Measurements from ENCODE around the gene ZP3.
"Not testable (repeated sequence)": the region's sequence is repeated elsewhere in the genome, so short reads cannot be mapped to it uniquely, and the experiment has no call there.

The ZP3 gene

GRCh38 chr7:76424413-76425111 lies at the start of gene ZP3:
Gene ZP3, plus strand, starts transcription at chr7:76424950. Its CDS starts 15 bp downstream, at chr7:76424965.
- DNase-seq = peak; percentile 33

DNA sequence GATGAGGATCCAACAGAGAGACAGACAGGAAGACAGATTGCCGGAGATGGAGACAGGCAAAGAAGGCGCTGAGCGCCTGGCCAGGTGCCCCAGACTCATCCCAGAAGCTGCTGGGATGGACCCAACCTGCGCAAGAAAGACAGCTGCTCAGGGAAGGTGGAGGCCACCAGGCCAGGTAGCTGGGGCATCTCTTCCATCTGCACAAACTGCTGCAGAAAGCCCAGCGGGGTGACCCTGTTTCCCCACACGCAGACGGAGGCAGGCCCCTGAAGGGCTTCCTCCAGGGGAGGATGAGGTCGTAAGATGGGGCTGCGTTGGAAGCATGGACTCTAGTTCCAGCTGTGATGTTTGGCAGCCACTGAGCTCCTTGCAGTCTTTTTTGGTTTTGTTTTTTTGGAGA lies 49.5 kb upstream of the ZP3 start:
- no peak for DNase-seq

GRCh38 chr7:76377186-76377918 lies 47.4 kb upstream of the ZP3 start:
- no peak for DNase-seq

DNA sequence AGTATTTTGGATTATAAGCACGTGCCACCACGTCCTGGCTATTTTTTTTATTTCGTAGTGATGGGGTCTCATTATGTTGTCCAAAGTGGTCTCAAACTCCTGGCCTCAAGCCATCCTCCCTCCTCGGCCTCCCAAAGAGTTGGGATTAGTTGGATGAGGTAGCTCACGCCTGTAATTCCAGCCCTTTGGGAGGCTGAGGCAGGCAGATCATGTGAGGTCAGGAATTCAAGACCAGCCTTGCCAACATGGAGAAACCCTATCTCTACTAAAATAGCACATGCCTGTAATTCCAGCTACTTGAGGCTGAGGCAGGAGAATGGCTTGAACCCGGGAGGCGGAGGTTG lies 44.2 kb upstream of the ZP3 start:
- no peak for DNase-seq

DNA sequence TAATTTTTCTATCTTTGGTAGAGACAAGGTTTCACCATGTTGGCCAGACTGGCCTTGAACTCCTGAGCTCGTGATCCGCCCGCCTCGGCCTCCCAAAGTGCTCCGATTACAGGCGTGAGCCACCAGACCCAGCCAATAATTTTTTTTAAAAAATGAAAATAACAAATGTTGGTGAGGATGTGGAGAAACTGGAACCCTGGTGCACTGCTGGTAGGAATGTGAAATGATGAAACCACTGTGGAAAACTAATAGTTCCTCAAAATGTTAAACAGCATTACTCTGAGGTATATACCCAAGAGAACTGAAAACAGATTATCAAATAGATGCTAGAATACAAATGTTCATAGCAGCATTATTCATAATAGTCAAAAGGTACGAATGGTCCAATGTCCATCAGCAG lies 42.9 kb upstream of the ZP3 start:
- no peak for DNase-seq

GRCh38 chr7:76383089-76383944 lies 41.4 kb upstream of the ZP3 start:
- DNase-seq = no peak

DNA sequence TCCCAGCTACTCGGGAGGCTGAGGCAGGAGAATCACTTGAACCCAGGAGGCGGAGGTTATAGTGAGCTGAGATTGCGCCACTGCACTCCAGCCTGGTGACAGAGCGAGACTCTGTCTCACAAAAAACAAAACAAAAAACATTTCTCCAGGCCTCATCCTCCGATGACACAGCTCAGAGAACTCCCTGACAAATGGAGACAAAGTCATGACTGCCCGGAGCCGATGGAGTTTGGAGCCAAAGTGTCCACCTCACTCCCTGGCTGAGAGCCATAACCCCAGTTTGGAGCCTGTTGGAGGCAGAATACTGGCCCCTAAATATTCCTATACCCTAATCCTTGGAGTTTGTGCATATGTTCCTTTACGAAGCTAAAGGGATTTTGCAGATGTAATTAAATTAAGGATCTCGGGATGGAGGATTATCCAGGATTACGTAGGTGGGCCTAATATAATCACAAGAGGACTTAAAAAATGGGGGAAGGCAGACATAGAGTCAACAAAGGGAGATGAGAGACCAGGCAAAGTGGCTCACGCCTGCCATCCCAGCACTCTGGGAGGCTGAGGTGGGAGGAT lies 38.0 kb upstream of the ZP3 start:
- no peak for DNase-seq

- DNase-seq = peak; percentile 36
Observed at GRCh38 chr7:76387789-76388188, 37.0 kb upstream of the ZP3 start.

GRCh38 chr7:76390092-76390491 lies 34.7 kb upstream of the ZP3 start:
- DNase-seq = no peak

DNA sequence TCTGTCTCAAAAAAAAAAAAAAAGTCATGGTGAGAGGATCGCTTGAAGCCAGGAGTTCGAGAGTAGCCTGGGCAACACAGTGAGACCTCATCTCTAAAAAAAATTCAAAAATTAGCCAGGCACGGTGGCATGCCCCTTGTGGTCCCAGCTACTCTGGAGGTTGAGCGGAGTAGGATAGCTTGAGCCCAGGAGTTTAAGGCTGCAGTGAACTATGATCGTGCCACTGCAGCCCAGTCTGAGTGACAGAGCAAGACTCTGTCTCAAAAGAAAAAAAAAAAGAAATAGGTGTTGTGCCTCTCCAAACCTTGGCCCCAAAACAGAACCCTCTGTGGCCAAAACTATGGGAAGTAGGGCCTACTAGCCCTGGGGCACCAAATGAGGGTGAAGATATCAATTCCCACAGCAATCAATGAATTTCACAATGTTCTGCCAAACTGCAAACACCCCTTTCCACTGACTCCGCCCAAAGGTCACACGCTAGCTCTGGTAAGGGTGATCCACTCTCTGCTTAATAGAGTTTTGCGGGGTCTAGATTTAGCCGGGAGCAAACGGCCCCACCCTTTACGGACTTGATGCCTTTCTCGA lies 32.1 kb upstream of the ZP3 start:
- DNase-seq = no peak

DNA sequence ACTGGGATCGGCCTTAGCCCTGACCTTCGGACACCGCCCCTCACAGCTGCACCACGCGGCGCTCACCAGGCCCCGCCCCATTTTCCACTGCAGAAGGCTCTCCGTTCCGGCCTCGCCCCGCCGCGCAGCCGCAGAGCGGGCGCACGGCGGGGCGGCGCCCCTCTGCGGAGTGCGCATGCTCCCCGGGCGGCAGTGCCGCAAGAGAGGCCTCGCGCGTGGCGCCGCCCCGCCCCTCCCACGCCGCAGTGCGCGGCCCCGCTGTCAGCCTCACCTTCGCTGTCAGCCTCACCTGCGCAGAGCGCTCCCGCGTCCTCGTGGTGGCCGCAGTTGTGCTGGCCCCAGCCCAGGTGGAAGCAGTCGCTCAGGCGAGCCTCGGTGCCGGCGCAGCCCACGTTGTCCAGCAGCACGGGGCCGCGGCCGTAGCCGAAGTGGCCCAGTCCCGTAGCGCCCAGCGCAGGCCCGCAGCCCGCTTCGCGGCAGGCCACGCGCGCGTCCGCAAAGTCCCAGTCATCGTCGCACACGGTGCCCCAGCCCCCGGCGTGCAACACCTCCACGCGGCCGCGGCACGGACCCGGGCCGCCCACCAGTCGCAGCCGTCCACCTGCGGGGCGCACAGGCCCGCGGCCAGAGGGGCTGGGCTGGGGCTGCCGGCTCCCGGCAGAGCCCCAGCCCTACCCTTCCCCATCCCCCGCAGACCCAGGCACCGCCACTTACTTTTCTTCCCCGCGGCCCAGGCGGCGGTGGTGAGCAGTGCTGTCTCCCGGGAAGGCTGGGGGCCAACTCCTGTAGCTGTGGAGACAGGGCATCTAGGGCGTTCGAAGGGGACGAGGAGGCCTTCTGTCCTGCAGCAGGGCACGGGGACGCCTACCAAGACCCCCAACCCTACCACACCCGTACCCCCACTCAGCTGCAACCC lies 31.4 kb upstream of the ZP3 start:
- peak; percentile 98 for DNase-seq

DNA sequence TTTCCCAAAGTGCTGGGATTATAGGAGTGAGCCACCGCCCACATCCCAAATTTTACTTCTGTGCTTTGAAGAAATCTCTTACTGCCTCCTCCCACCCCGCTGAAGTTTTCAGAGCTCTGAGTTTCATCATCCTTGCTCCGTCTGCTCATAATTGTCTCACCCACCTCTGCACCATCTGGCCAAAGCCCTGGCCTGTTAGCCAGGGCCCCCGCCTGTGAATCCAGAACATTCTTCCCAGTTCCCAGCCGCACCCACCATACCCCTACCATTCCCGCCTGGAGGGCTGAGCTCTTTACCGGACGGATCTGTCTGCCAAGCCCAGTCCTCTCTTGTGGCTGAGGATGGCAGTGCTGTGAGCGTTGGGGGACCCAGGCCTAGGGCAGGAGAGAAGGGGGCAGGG lies 29.8 kb upstream of the ZP3 start:
- no peak for DNase-seq

DNA sequence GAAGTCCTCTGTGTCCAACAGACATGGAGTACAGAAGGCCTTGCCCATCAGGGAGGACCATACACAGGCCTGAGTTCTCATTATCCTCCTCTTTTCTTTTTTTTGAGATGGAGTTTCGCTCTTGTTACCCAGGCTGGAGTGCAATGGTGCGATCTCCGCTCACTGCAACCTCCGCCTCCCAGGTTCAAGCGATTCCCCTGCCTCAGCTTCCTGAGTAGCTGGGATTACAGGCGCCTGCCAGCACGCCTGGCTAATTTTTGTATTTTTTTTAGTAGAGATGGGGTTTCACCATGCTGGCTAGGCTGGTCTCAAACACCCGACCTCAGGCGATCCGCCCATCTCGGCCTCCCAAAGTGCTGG lies 29.2 kb upstream of the ZP3 start:
- DNase-seq = not testable (repeated sequence)

DNA sequence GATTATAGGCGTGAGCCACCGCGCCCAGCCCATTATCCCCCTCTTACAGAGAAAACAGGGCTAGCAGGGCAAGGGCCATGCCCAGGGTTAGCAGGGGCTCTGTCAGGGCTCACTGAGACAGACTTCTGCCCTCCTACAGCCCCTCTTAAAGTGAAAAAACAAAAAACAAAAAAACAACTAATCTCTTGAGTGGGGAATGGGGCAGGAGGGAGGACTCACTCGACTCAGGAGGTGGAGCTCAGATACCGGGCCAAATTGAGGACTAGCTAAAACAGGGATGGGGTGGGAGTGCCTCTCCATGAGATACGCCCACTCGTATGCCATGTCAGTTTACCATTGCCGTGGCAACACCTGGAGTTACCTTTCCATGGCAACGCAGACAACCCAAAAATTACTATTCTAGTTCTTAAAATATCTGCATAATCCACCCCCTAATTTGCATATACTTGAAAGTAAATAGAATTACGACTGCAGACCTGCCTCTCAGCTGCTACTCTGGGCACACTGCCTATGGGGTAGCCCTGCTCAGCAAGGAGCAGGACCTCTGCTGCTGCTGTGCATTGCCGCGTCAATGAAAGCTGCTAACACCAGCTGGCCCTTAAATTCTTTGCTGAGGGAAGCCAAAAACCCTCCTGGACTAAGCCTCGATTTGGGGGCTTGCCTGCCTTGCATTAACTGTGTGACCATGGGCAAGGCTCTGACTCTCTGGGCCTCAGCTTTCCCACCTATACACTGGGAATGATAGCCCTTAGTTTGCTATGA lies 28.6 kb upstream of the ZP3 start:
- peak; percentile 23 for DNase-seq

- DNase-seq = no peak
Observed at GRCh38 chr7:76396864-76397263, 27.9 kb upstream of the ZP3 start.

DNA sequence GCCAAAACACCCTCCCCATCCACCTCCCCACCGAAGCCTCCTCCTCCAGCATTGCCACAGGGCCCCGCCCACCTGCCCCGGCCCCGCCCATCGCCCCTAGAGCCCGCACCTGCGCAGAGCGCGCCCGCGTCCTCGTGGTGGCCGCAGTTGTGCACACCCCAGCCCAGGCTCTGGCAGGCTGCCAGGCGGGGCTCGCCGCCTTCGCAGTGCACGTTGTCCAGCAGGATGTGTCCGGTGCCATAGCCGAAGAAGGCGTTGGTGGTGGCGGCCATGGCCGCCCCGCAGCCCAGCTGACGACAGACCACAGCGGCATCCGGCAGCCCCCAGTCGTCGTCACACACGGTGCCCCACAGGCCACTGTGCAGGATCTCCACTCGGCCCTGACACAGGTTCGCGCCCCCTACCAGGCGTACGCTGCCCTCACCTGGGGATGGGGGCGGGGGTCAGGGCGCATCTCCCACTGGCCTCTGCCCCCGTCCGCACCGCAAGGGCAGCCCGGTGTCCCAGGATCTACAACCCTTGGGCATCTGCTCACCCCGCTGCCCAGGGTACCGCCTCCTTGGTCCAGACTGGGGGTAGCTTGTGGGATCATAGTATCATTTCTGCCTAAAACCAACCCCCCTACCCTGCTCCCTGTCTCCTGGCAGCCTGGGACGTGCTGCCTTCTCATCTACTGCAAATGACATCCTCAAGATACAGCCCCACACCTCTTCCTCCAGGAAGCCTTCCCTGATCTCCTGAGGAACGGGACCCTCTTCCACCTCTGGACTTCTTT lies 27.2 kb upstream of the ZP3 start:
- DNase-seq = peak; percentile 84

DNA sequence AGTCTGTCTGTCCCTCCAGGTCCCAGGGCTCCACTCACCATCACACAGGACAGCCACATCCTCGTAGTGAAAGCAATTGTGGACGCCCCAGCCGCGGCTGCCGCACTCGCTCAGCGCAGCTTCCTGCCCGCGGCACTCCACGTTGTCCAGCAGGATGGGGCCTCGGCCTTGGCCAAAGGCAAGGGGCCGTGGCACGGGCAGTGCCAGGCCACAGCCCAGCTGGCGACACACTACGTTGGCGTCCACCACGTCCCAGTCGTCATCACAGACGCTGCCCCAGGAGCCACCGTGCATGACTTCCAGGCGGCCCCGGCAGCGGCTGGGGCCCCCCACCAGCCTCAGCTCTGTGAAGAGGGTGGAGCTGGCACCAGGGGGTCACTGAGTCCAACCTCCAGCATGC lies 24.5 kb upstream of the ZP3 start:
- DNase-seq = no peak

DNA sequence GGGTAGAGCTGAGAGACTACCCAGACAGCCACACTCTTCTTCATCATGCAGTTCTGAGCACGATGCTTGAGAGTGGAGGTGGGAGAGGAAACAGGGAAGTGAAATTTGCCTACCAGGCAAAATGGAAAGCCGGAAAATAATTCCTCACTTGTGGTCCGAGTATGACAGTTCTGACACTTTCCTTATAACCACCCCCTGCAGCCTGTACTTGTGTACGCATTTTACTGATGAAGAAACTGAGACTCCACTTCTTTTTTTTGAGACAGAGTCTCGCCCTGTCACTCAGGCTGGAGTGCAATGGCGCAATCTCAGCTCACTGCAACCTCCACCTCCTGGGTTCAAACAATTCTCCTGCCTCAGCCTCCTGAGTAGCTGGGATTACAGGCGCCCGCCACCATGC lies 21.7 kb upstream of the ZP3 start:
- peak; percentile 89 for DNase-seq

- DNase-seq = peak; percentile 76
Observed at GRCh38 chr7:76403780-76404494, 20.8 kb upstream of the ZP3 start.

DNA sequence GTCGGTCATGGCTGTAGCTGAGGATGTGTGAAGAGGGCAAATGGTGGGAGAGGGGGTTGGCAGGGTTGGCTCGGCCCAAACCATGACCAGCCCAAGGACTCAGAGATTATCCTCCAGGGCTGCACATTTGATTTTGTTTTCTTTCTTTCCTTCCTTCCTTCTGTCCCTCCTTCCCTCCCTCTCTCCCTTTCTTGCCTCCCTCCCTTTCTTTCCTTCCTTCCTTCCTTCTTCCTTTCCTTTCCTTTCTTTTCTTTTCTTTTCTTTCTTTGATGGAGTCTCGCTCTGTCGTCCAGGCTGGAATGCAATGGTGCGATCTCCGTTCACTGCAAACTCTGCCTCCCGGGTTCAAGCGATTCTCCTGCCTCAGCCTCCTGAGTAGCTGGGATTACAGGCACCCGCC lies 19.0 kb upstream of the ZP3 start:
- no peak for DNase-seq

Measured in RPMI8226 (cell line).